H1 (cell line): ENCODE data around the gene LRRK1. TPM values are rescaled to one million over a fixed set of nuclear protein-coding genes. Genes with fewer than 3 reads are reported as not detected.

Source experiments
- CBX8 ChIP-seq: fragments of 300-800, 300-1000 bp; sonication (generic); IDR thresholded peaks from 2 replicates; pipeline ENCODE4 v1.7.1; 2016; ENCODE audit warnings: low read depth, low read length, borderline replicate concordance
- SP2 ChIP-seq: IDR thresholded peaks from 2 replicates; pipeline ENCODE4 v1.6.1; 2012; ENCODE audit warnings: mild to moderate bottlenecking, low read length, inconsistent platforms
- polyA plus RNA-seq, 7 experiments: library from polyadenylated mRNA; depleted of rRNA in 3 of 7; stranded (reverse) in 5 of 7; unstranded in 2 of 7; fragments of >200 nt in 5 of 7; fragments of 200-250 nt in 2 of 7; gene quantifications; 1 replicate in 5 of 7; 2 replicates in 1 of 7; 4 replicates in 1 of 7; pipeline versions ENCODE4 v1.2.1 to v1.2.3, GENCODE V29; 2011 to 2013; ENCODE audit warnings: missing spikeins in 2 of 7, mixed read lengths in 2 of 7
- total RNA-seq: library from RNA; stranded (reverse); fragmentation: NEBNext Ultra II Directional; extraction: Animal tissue kit (Norgen Biotek cat#: 25700); gene quantifications from 2 replicates; pipeline ENCODE4 v1.2.1, GENCODE V29; 2021
- TF ChIP-seq, protein P1 (sequence below): fragments of 300-600 bp; sonication (generic); IDR thresholded peaks from 2 replicates; pipeline ENCODE4 v1.7.1; 2012; ENCODE audit warnings: low read length, moderate library complexity, mild to moderate bottlenecking, inconsistent platforms; ENCODE audit not compliant: insufficient replicate concordance

Gene LRRK1
- total and polyA plus RNA-seq, 2 of the 8 experiments (the other 6 are each of a cell fraction or from before 2014, with no cell fraction given): 1.2 to 3.6 TPM

GRCh38 chr15:101064795-101065569, 145.8 kb downstream of the LRRK1 start (continued):
- TF ChIP-seq, protein P1, sequence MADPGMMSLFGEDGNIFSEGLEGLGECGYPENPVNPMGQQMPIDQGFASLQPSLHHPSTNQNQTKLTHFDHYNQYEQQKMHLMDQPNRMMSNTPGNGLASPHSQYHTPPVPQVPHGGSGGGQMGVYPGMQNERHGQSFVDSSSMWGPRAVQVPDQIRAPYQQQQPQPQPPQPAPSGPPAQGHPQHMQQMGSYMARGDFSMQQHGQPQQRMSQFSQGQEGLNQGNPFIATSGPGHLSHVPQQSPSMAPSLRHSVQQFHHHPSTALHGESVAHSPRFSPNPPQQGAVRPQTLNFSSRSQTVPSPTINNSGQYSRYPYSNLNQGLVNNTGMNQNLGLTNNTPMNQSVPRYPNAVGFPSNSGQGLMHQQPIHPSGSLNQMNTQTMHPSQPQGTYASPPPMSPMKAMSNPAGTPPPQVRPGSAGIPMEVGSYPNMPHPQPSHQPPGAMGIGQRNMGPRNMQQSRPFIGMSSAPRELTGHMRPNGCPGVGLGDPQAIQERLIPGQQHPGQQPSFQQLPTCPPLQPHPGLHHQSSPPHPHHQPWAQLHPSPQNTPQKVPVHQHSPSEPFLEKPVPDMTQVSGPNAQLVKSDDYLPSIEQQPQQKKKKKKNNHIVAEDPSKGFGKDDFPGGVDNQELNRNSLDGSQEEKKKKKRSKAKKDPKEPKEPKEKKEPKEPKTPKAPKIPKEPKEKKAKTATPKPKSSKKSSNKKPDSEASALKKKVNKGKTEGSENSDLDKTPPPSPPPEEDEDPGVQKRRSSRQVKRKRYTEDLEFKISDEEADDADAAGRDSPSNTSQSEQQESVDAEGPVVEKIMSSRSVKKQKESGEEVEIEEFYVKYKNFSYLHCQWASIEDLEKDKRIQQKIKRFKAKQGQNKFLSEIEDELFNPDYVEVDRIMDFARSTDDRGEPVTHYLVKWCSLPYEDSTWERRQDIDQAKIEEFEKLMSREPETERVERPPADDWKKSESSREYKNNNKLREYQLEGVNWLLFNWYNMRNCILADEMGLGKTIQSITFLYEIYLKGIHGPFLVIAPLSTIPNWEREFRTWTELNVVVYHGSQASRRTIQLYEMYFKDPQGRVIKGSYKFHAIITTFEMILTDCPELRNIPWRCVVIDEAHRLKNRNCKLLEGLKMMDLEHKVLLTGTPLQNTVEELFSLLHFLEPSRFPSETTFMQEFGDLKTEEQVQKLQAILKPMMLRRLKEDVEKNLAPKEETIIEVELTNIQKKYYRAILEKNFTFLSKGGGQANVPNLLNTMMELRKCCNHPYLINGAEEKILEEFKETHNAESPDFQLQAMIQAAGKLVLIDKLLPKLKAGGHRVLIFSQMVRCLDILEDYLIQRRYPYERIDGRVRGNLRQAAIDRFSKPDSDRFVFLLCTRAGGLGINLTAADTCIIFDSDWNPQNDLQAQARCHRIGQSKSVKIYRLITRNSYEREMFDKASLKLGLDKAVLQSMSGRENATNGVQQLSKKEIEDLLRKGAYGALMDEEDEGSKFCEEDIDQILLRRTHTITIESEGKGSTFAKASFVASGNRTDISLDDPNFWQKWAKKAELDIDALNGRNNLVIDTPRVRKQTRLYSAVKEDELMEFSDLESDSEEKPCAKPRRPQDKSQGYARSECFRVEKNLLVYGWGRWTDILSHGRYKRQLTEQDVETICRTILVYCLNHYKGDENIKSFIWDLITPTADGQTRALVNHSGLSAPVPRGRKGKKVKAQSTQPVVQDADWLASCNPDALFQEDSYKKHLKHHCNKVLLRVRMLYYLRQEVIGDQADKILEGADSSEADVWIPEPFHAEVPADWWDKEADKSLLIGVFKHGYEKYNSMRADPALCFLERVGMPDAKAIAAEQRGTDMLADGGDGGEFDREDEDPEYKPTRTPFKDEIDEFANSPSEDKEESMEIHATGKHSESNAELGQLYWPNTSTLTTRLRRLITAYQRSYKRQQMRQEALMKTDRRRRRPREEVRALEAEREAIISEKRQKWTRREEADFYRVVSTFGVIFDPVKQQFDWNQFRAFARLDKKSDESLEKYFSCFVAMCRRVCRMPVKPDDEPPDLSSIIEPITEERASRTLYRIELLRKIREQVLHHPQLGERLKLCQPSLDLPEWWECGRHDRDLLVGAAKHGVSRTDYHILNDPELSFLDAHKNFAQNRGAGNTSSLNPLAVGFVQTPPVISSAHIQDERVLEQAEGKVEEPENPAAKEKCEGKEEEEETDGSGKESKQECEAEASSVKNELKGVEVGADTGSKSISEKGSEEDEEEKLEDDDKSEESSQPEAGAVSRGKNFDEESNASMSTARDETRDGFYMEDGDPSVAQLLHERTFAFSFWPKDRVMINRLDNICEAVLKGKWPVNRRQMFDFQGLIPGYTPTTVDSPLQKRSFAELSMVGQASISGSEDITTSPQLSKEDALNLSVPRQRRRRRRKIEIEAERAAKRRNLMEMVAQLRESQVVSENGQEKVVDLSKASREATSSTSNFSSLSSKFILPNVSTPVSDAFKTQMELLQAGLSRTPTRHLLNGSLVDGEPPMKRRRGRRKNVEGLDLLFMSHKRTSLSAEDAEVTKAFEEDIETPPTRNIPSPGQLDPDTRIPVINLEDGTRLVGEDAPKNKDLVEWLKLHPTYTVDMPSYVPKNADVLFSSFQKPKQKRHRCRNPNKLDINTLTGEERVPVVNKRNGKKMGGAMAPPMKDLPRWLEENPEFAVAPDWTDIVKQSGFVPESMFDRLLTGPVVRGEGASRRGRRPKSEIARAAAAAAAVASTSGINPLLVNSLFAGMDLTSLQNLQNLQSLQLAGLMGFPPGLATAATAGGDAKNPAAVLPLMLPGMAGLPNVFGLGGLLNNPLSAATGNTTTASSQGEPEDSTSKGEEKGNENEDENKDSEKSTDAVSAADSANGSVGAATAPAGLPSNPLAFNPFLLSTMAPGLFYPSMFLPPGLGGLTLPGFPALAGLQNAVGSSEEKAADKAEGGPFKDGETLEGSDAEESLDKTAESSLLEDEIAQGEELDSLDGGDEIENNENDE: no peak
- no peak for TF ChIP-seq CBX8
- no peak for TF ChIP-seq SP2
